Testis (tissue), 2 donors: ENCODE measurements around the gene GABRB3.

Source experiments
- POLR2A ChIP-seq: fragments of 450-650 bp; IDR thresholded peaks from one replicate; pipeline ENCODE4 v1.6.1; 2017; ENCODE audit warnings: antibody characterized with exemption, mild to moderate bottlenecking, moderate library complexity
- TF ChIP-seq, protein P1 (sequence below), 3 experiments: fragments of 450-650 bp in 2 of 3; fragments of 200-600 bp in 1 of 3; sonication (generic) in 1 of 3; IDR thresholded peaks; one replicate each; pipeline ENCODE4 v1.5.1; 2016 to 2019; ENCODE audit warnings: antibody characterized with exemption in 3 of 3, mild to moderate bottlenecking in 2 of 3, moderate library complexity in 1 of 3

DNA sequence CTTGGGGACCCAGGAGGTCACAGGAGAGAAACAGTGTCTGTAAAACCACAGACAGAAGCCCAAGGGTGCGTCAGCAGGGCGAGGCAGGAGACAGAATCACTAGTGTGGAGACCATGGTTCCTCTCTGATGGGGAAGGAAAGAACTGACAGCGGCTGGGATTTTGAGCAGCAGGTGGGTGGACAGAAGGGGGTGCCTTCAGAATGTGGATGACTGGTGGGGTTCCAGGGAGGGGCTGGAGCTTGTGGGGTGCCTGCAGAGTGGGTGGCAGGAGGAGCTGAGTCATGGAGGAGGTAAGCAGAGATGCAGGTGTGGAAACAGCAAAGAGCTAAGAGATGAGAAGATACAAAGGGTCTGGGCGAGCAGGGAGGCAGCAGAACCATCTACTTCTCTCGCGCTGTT lies 124.2 kb downstream of the GABRB3 start:
- TF ChIP-seq, protein P1, sequence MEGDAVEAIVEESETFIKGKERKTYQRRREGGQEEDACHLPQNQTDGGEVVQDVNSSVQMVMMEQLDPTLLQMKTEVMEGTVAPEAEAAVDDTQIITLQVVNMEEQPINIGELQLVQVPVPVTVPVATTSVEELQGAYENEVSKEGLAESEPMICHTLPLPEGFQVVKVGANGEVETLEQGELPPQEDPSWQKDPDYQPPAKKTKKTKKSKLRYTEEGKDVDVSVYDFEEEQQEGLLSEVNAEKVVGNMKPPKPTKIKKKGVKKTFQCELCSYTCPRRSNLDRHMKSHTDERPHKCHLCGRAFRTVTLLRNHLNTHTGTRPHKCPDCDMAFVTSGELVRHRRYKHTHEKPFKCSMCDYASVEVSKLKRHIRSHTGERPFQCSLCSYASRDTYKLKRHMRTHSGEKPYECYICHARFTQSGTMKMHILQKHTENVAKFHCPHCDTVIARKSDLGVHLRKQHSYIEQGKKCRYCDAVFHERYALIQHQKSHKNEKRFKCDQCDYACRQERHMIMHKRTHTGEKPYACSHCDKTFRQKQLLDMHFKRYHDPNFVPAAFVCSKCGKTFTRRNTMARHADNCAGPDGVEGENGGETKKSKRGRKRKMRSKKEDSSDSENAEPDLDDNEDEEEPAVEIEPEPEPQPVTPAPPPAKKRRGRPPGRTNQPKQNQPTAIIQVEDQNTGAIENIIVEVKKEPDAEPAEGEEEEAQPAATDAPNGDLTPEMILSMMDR (IDR thresholded peaks at IDR 0.05) = no peak
- TF ChIP-seq POLR2A = no peak
